Activated CD8-positive, alpha-beta T cell treated with anti-CD3 and anti-CD28 coated beads, Interleukin-2, amount 10 ng/mL, durations not matched to agents 7 days and 5 days (primary cell): ENCODE results near the gene PRPF6. TPM values are rescaled to one million over a fixed set of nuclear protein-coding genes. Genes with fewer than 3 reads are reported as not detected.

Experiments used
- ATAC-seq: fragments of 150-1000 bp; cut with Tn5 transposase; one replicate; pipeline ENCODE4 v1.10.0; 2021; ENCODE audit warnings: moderate library complexity
- CTCF ChIA-PET: fragments of 350-600 bp; sonication (Branson Sonifier 250); formaldehyde crosslinking; loops from one replicate; lab custom pipeline; 2021; ENCODE audit warnings: antibody characterized with exemption; lab: Charles Lee
- POLR2A ChIA-PET: fragments of 350-600 bp; sonication (Branson Sonifier 250); formaldehyde crosslinking; loops from one replicate; lab custom pipeline; 2021; ENCODE audit warnings: antibody characterized with exemption; lab: Charles Lee
- DNase-seq: peaks from one replicate; pipeline ENCODE4 v3.0.0-alpha.2; 2020
- H3K27ac Mint-ChIP-seq: one replicate; pipeline ENCODE4 v1.8.0; 2021; ENCODE audit warnings: mild to moderate bottlenecking, mixed read lengths
- H3K27me3 Mint-ChIP-seq: one replicate; pipeline ENCODE4 v1.8.0; 2021; ENCODE audit warnings: low read depth, mixed read lengths
- H3K36me3 Mint-ChIP-seq: one replicate; pipeline ENCODE4 v1.8.0; 2021; ENCODE audit warnings: low read depth, mixed read lengths
- H3K4me1 Mint-ChIP-seq: one replicate; pipeline ENCODE4 v1.8.0; 2021; ENCODE audit warnings: low read depth, mixed read lengths
- H3K4me3 Mint-ChIP-seq: one replicate; pipeline ENCODE4 v1.8.0; 2021; ENCODE audit warnings: mild to moderate bottlenecking, mixed read lengths
- H3K9me3 Mint-ChIP-seq: one replicate; pipeline ENCODE4 v1.8.0; 2022; ENCODE audit warnings: mixed read lengths; ENCODE audit not compliant: insufficient read depth
- total RNA-seq, 2 experiments: library from RNA; stranded (reverse); gene quantifications; one replicate each; pipeline ENCODE4 v1.2.3, GENCODE V29; 2021

The PRPF6 gene
- total RNA-seq, 2 experiments from 2014 or later, result 64.7 to 68.3 TPM

- ChIA-PET POLR2A (interaction anchor here (1.0 kb wide), 1 partner anchor 13 kb away, joined by 3 read pairs; no protein-coding TSS in a partner anchor), CTCF (interaction anchor here (1.3 kb wide), 1 partner anchor 13 kb away, joined by 4 read pairs; no protein-coding TSS in a partner anchor)
- H3K4me1 Mint-ChIP-seq, result no peaks in the 10 kb centered on the region
- H3K4me3 Mint-ChIP-seq, result no peak overlapping the region
- no peak for DNase-seq
- no peak overlapping the region for H3K27ac Mint-ChIP-seq
- H3K36me3 Mint-ChIP-seq, result peaks cover 65% of the 10 kb centered on the region
- H3K9me3 Mint-ChIP-seq, result no peaks in the 10 kb centered on the region
- no peak for ATAC-seq
- H3K27me3 Mint-ChIP-seq, result no peaks in the 10 kb centered on the region
These were observed 44.3 kb downstream of the PRPF6 start for GRCh38 chr20:64025101-64025825.

DNA sequence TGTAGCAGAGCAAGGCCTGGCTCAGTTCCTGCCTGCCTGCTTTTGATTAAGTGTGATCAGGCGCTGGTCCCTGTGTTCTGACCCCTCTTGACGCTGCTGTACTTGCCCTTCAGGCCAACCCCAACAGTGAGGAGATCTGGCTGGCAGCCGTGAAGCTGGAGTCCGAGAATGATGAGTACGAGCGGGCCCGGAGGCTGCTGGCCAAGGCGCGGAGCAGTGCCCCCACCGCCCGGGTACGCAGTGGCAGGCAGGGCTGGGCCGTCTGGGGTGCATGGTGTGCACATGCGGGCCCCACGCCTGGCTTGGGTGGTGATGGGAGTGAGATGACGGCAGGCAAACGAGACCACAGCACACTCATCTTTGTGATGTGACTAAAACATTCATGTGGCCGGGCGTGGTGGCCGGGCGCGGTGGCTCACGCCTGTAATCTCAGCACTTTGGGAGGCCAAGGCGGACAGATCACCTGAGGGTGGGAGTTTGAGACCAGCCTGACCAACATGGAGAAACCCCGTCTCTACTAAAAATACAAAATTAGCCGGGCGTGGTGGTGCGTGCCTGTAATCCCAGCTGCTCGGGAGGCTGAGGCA is 45.0 kb downstream of the PRPF6 start:
- Mint-ChIP-seq H3K36me3 (peaks cover 70% of the 10 kb centered on the region), H3K27ac (no peak overlapping the region), H3K9me3 (no peaks in the 10 kb centered on the region), H3K27me3 (no peaks in the 10 kb centered on the region), H3K4me3 (no peak overlapping the region), H3K4me1 (no peaks in the 10 kb centered on the region)
- CTCF ChIA-PET, result interaction anchor here (1.3 to 1.8 kb wide), 2 partner anchors 12 to 13 kb away, joined by 4 to 9 read pairs; no protein-coding TSS in a partner anchor
- POLR2A ChIA-PET, result no interaction called here
- DNase-seq (no peak), ATAC-seq (no peak)

- Mint-ChIP-seq H3K4me3 (no peak overlapping the region), H3K27me3 (no peaks in the 10 kb centered on the region), H3K36me3 (peaks cover 70% of the 10 kb centered on the region), H3K4me1 (no peaks in the 10 kb centered on the region), H3K9me3 (no peaks in the 10 kb centered on the region), H3K27ac (peak overlapping the region; percentile 44)
- CTCF ChIA-PET, result interaction anchor here (1.3 to 1.8 kb wide), 2 partner anchors 10 to 47 kb away, joined by 3 to 9 read pairs; partner anchors contain the start of gene PRPF6
- DNase-seq (no peak), ATAC-seq (no peak)
- POLR2A ChIA-PET, result no interaction called here
These were observed 47.2 kb downstream of the PRPF6 start for GRCh38 chr20:64027981-64028685.

- ATAC-seq (no peak), DNase-seq (no peak)
- Mint-ChIP-seq H3K9me3 (no peaks in the 10 kb centered on the region), H3K27me3 (no peaks in the 10 kb centered on the region), H3K27ac (no peak overlapping the region), H3K36me3 (peaks cover 69% of the 10 kb centered on the region), H3K4me1 (peaks cover 14% of the 10 kb centered on the region), H3K4me3 (no peak overlapping the region)
- CTCF ChIA-PET, result interaction anchor here (0.6 kb wide), 1 partner anchor 41 kb away, joined by 3 read pairs; no protein-coding TSS in a partner anchor
- POLR2A ChIA-PET, result no interaction called here
These were observed 48.6 kb downstream of the PRPF6 start for GRCh38 chr20:64029293-64030117.

DNA sequence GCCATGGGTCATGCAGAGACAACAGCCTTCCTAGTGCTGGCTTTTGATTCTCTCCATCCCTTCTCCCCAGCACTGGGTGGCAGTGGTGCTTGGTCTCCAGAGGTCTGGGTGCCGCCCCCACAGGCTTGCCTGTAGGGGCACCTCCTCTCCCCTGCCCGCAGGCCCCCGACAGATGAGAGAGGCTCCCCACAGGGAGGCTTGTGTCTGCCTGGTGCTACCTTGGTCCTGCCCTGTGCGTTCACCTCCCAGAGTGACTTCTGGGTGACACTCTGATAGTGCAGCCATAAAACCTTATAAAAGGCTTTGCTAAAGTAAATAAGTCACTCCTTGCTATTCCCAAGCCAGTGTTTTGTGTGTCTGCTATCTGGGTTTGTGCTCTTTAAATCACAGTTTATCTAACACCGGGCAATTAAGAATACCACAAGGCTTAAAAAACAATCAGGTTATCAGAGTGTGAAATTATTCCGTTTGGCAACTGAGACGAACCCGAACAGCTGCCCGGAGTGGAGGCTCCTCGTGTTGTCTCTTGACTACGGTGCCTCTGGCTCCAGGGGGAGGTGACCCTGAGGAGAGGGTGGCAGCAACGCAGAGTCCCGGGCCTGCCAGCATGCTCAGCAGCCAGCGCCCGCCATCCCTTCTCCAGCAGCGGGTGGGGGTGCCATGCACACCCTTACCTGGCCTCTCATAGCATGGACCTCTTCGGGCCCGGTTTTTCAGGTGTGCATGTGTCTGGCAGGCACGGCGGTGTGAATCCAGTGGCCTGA is 49.6 kb downstream of the PRPF6 start:
- no peak for ATAC-seq
- POLR2A ChIA-PET, result no interaction called here
- Mint-ChIP-seq H3K27me3 (no peaks in the 10 kb centered on the region), H3K36me3 (peaks cover 73% of the 10 kb centered on the region), H3K4me3 (no peak overlapping the region), H3K4me1 (peaks cover 24% of the 10 kb centered on the region), H3K9me3 (no peaks in the 10 kb centered on the region), H3K27ac (peak overlapping the region; percentile 34)
- DNase-seq, result no peak
- CTCF ChIA-PET, result no interaction called here

DNA sequence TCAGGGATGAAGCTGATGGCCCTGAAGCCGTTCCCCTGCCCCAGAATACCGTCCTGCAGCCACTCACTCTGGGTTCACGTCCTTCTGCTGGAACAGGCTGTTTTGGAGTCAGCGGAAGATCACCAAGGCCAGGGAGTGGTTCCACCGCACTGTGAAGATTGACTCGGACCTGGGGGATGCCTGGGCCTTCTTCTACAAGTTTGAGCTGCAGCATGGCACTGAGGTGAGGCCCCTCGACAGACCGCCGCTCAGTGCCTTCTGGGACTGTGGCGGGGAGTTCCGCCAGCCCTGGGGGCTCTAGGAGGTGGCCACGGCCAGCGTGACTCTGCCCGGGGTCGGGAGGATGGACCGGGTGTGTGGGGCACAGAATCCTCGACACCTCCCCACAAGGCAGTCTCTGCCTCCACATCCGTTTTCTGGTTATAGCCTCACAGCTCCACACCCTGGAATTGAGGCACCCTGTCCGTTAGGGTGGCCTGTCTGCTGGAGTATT is 50.9 kb downstream of the PRPF6 start:
- no peak for ATAC-seq
- Mint-ChIP-seq H3K4me3 (no peak overlapping the region), H3K36me3 (peaks cover 66% of the 10 kb centered on the region), H3K27me3 (no peaks in the 10 kb centered on the region), H3K27ac (no peak overlapping the region), H3K4me1 (peaks cover 37% of the 10 kb centered on the region), H3K9me3 (no peaks in the 10 kb centered on the region)
- CTCF ChIA-PET, result no interaction called here
- POLR2A ChIA-PET, result no interaction called here
- no peak for DNase-seq

- H3K27me3 Mint-ChIP-seq, result no peaks in the 10 kb centered on the region
- ATAC-seq (no peak), DNase-seq (no peak)
- H3K4me3 Mint-ChIP-seq, result no peak overlapping the region
- peaks cover 59% of the 10 kb centered on the region for H3K36me3 Mint-ChIP-seq
- peak overlapping the region; percentile 99 for H3K27ac Mint-ChIP-seq
- H3K4me1 Mint-ChIP-seq, result peaks cover 48% of the 10 kb centered on the region
- no peaks in the 10 kb centered on the region for H3K9me3 Mint-ChIP-seq
- CTCF ChIA-PET, result interaction anchor here (0.9 to 1.8 kb wide), 3 partner anchors 23 to 237 kb away, joined by 3 to 6 read pairs (median 3); partner anchors contain the start of gene PRPF6
- POLR2A ChIA-PET, result no interaction called here
These were observed 52.0 kb downstream of the PRPF6 start for GRCh38 chr20:64032706-64033624.

GRCh38 chr20:64033981-64034493 is 53.1 kb downstream of the PRPF6 start:
- Mint-ChIP-seq H3K27ac (peak overlapping the region; percentile 99), H3K4me3 (peak overlapping the region; percentile 31), H3K9me3 (no peaks in the 10 kb centered on the region)

GRCh38 chr20:64035066-64035932 is 54.4 kb downstream of the PRPF6 start:
- CTCF ChIA-PET, result interaction anchor here (2.2 to 7.5 kb wide), 2 partner anchors 54 to 61 kb away, joined by 9 to 197 read pairs; partner anchors contain the start of genes PRPF6 and SAMD10
- H3K4me3 Mint-ChIP-seq, result peak overlapping the region; percentile 65
- DNase-seq (peak; percentile 79), ATAC-seq (peak; percentile 43)
- H3K36me3 Mint-ChIP-seq, result peaks cover 39% of the 10 kb centered on the region
- peak overlapping the region; percentile 99 for H3K27ac Mint-ChIP-seq
- H3K27me3 Mint-ChIP-seq, result no peaks in the 10 kb centered on the region
- H3K9me3 Mint-ChIP-seq, result no peaks in the 10 kb centered on the region
- POLR2A ChIA-PET, result interaction anchor here (1.2 to 6.0 kb wide), 2 partner anchors 54 to 140 kb away, joined by 3 to 77 read pairs; partner anchors contain the start of genes PRPF6 and SAMD10
- H3K4me1 Mint-ChIP-seq, result peaks cover 61% of the 10 kb centered on the region

More at GRCh38 chr20:64033981-64034493, 53.1 kb downstream of the PRPF6 start:
- ATAC-seq, result no peak
- H3K36me3 Mint-ChIP-seq, result peaks cover 52% of the 10 kb centered on the region
- CTCF ChIA-PET, result interaction anchor here (0.9 to 1.8 kb wide), 4 partner anchors 24 to 238 kb away, joined by 3 to 6 read pairs (median 3); partner anchors contain the start of gene PRPF6
- peaks cover 49% of the 10 kb centered on the region for H3K4me1 Mint-ChIP-seq
- no peaks in the 10 kb centered on the region for H3K27me3 Mint-ChIP-seq
- POLR2A ChIA-PET, result interaction anchor here (0.8 kb wide), 1 partner anchor 56 kb away, joined by 3 read pairs; no protein-coding TSS in a partner anchor
- DNase-seq, result no peak
